GM12873 (cell line): ENCODE data around the gene CTNNBL1.

ENCODE experiments used
- TF ChIP-seq, protein P1 (sequence below): IDR thresholded peaks from 2 replicates; pipeline ENCODE4 v1.5.1; 2012; ENCODE audit warnings: low read depth, mild to moderate bottlenecking, moderate library complexity, low read length, control low read depth; ENCODE audit not compliant: insufficient read depth; ENCODE audit errors: missing control alignments

The CTNNBL1 gene

DNA sequence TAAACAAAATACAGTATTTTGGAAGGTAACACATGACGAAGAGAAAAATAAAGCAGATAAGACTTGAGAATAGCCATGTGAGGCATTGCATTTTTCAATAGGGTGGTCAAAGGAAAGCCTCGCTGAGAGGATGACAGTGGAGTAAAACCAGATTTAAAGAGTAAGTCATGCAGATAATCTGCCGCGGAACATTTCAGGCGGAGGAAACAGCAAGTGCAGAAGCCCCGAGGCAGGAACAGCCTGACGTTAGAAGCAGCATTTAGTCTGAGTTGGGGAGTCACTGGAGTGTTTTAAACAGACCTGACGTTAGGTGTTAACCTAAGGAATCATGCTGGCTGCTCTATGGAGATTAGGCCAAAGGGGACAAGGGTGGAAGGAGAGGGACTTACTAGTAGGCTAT lies 144.1 kb downstream of the CTNNBL1 start:
- TF ChIP-seq, protein P1, sequence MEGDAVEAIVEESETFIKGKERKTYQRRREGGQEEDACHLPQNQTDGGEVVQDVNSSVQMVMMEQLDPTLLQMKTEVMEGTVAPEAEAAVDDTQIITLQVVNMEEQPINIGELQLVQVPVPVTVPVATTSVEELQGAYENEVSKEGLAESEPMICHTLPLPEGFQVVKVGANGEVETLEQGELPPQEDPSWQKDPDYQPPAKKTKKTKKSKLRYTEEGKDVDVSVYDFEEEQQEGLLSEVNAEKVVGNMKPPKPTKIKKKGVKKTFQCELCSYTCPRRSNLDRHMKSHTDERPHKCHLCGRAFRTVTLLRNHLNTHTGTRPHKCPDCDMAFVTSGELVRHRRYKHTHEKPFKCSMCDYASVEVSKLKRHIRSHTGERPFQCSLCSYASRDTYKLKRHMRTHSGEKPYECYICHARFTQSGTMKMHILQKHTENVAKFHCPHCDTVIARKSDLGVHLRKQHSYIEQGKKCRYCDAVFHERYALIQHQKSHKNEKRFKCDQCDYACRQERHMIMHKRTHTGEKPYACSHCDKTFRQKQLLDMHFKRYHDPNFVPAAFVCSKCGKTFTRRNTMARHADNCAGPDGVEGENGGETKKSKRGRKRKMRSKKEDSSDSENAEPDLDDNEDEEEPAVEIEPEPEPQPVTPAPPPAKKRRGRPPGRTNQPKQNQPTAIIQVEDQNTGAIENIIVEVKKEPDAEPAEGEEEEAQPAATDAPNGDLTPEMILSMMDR = no peak

DNA sequence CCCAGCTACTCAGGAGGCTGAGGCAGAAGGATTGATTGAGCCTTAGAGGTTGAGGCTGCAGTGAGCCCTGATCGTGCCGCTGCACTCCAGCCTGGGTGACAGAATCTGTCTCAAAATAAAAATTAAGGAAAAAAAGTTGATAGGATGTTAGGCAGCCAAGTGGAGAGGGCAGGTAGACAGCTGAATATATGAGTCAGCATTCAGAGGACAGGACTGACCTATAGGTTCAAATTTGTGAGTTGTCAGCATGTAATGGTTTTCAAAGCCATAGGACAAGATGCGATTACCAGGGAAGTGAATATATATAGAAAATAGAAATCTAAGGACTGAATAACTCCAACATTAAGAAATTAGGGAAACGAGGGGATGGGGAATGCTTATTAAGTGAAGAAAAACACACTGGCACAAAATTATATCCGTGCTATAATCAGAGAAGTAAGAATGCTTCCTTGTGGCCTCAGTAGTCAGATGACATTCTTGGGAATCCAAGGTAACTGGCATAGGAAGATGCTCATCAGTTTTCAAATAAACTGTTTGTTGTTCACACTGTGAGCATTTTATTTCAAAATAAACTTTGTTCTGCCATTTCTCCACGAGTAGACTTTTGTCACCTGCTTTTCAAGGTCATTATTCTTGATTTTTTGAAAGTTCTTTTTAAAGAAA lies 145.1 kb downstream of the CTNNBL1 start:
- TF ChIP-seq, protein P1 = no peak

DNA sequence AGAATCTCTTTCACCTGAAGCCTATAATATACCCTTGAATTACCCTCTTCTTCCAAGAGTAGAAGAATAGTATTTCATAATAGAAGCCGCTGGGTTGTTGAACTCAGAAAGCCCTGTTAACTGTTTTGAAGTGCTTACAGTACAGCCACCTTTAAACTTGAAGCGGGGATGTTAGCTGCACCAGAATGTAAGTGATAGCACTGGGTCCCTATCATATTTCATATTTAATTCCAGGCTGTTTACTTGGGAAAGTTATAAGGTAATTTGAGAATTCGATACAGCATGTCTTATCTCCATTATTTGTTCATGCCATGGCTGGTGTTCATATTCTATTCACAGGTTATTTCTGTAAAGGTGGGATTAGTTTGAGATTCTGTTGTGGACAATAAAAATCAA lies 145.6 kb downstream of the CTNNBL1 start:
- TF ChIP-seq, protein P1 = no peak

DNA sequence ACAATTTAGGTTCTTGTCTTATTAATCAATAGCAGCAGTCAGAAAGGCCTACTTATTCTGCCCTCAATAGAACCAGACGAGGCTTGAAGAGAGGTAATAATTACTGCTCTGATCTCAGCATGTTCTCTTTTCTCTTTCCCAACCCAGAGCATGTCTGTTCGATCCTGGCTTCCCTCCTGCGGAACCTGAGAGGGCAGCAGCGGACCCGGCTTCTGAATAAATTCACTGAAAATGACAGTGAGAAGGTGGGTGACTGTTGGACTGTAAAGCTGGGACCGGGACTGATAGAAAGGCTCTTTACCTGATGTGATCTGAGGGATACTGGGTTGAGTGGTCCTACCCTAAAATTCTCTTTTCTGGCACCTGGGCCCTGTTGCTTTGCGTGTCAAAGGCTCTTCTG lies 146.1 kb downstream of the CTNNBL1 start:
- TF ChIP-seq, protein P1 = no peak

GRCh38 chr20:37841389-37841788 lies 147.6 kb downstream of the CTNNBL1 start:
- TF ChIP-seq, protein P1 = no peak

DNA sequence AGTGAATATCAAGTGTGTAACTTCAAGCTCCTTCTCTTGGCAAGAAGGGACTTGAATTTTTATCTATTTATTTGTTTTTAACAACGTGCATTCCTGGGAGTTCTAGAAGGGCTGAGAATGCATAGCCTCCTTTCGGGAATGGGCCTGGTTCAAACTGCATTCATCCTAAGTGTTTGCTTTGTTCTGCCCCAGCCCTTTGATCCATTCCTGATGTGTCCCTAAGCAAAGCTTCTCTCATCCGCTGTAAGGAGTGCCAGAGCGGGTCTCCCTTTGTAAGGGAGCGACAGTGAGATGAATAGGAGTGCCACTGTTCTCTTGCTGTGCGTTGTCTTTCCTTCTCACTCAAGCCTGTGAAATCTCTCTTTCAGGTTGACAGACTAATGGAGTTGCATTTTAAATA lies 148.1 kb downstream of the CTNNBL1 start:
- TF ChIP-seq, protein P1 = no peak

DNA sequence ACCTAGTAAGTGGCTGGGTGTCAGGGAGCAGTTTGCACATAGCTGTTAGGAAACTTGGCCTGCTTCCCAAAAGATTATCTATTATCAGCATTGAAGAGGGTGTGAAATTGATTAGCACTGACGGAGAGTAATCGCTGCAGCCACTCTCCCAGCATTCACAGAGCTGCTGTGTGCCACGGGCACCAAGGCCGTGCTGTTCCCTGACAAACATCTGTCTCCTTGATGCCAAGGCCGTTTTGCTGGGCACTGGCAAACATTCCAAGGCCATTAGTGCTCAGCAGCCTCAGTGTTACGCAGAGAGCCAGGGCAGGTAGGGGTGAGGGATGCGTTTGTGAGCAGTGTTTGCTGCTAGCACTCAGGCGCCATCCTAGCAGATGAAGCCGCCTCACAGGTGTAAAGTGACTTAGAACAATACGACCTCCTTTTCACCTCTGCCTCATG lies 151.4 kb downstream of the CTNNBL1 start:
- TF ChIP-seq, protein P1 = no peak
